ENCODE results near the gene TMEM39B. TPM values are rescaled to one million over a fixed set of nuclear protein-coding genes. Genes with fewer than 3 reads are reported as not detected.

TMEM39B gene
- total RNA-seq, 1 experiment from 2014 or later, result 30.4 TPM

- Histone ChIP-seq H3K27me3 (replicated peaks; ENCODE audit: insufficient read depth, low read depth, low read length, poor library complexity) (no peaks in the 10 kb centered on the region), H3K36me3 (ENCODE audit: insufficient read depth, low read length, poor library complexity, severe bottlenecking) (peaks cover 26% of the 10 kb centered on the region), H3K4me1 (ENCODE audit: insufficient read depth, low read length, poor library complexity, severe bottlenecking) (peaks cover 18% of the 10 kb centered on the region), H3K9me3 (ENCODE audit: low read depth, low read length, poor library complexity, severe bottlenecking) (no peaks in the 10 kb centered on the region), H3K27ac (ENCODE audit: low read depth, low read length, poor library complexity, severe bottlenecking) (peak overlapping the region; percentile 87), H3K4me3 (ENCODE audit: low read depth, low read length, poor library complexity, severe bottlenecking) (peak overlapping the region; percentile 67)
- intact Hi-C loops (cut with micrococcal nuclease; ENCODE audit: unreplicated experiment), result loop anchor here (2.0 kb wide), 1 partner anchor 33 kb away; no protein-coding TSS in a partner anchor
- no peak for TF ChIP-seq EZH2 (IDR thresholded peaks at IDR 0.05; ENCODE audit: borderline replicate concordance, low read depth, low read length, poor library complexity, severe bottlenecking)
- TF ChIP-seq, protein P1, sequence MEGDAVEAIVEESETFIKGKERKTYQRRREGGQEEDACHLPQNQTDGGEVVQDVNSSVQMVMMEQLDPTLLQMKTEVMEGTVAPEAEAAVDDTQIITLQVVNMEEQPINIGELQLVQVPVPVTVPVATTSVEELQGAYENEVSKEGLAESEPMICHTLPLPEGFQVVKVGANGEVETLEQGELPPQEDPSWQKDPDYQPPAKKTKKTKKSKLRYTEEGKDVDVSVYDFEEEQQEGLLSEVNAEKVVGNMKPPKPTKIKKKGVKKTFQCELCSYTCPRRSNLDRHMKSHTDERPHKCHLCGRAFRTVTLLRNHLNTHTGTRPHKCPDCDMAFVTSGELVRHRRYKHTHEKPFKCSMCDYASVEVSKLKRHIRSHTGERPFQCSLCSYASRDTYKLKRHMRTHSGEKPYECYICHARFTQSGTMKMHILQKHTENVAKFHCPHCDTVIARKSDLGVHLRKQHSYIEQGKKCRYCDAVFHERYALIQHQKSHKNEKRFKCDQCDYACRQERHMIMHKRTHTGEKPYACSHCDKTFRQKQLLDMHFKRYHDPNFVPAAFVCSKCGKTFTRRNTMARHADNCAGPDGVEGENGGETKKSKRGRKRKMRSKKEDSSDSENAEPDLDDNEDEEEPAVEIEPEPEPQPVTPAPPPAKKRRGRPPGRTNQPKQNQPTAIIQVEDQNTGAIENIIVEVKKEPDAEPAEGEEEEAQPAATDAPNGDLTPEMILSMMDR (conservative IDR thresholded peaks at IDR 0.05; ENCODE audit: low read depth, low read length), result peak; percentile 58
- ChIA-PET CTCF (interaction anchor here (0.5 to 1.5 kb wide), 12 partner anchors 8 to 447 kb away, joined by 3 to 13 read pairs (median 5); no protein-coding TSS in a partner anchor), POLR2A (ENCODE audit: low non-redundant PET) (interaction anchor here (0.6 to 1.0 kb wide), 7 partner anchors 10 to 407 kb away, joined by 3 to 11 read pairs (median 6); partner anchors contain the start of gene CCDC28B)
- TSS peak; percentile 64 for BruUV-seq (replicated peaks)
- peak; percentile 95 for DNase-seq (ENCODE audit: low spot score)
Measured at GRCh38 chr1:32073299-32074229, 825 bp downstream of the TMEM39B start.

DNA sequence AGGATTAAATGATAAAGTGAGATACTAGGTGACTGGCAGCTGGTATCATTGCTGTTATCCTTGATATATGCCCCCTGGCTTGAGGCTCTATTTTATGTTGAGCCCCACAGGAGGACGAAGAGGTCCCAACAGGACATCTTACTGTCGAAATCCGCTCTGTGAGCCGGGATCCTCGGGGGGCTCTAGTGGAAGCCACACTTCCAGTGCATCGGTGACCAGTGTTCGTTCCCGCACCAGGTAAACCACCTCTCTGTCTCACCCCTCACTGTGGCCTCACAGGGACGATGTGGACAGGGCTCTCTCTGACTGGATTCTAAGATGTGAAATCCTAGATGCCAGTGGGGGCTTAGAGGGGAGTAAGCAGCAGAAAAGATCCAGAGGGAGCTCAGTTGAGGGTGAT lies 2.1 kb downstream of the TMEM39B start:
- Histone ChIP-seq H3K27me3 (replicated peaks; ENCODE audit: insufficient read depth, low read depth, low read length, poor library complexity) (no peaks in the 10 kb centered on the region), H3K27ac (ENCODE audit: low read depth, low read length, poor library complexity, severe bottlenecking) (no peak overlapping the region), H3K4me3 (ENCODE audit: low read depth, low read length, poor library complexity, severe bottlenecking) (no peak overlapping the region), H3K9me3 (ENCODE audit: low read depth, low read length, poor library complexity, severe bottlenecking) (no peaks in the 10 kb centered on the region), H3K36me3 (ENCODE audit: insufficient read depth, low read length, poor library complexity, severe bottlenecking) (peaks cover 34% of the 10 kb centered on the region), H3K4me1 (ENCODE audit: insufficient read depth, low read length, poor library complexity, severe bottlenecking) (peaks cover 10% of the 10 kb centered on the region)
- TF ChIP-seq, protein P1 (conservative IDR thresholded peaks at IDR 0.05; ENCODE audit: low read depth, low read length), result no peak
- no peak for TF ChIP-seq EZH2 (IDR thresholded peaks at IDR 0.05; ENCODE audit: borderline replicate concordance, low read depth, low read length, poor library complexity, severe bottlenecking)
- DNase-seq (ENCODE audit: low spot score), result no peak
- ChIA-PET POLR2A (ENCODE audit: low non-redundant PET) (no interaction called here), CTCF (no interaction called here)
- BruUV-seq (replicated peaks), result no TSS peak
- intact Hi-C loops (cut with micrococcal nuclease; ENCODE audit: unreplicated experiment), result no loop called here

- Histone ChIP-seq H3K27me3 (replicated peaks; ENCODE audit: insufficient read depth, low read depth, low read length, poor library complexity) (no peaks in the 10 kb centered on the region), H3K4me3 (ENCODE audit: low read depth, low read length, poor library complexity, severe bottlenecking) (no peak overlapping the region), H3K27ac (ENCODE audit: low read depth, low read length, poor library complexity, severe bottlenecking) (no peak overlapping the region), H3K9me3 (ENCODE audit: low read depth, low read length, poor library complexity, severe bottlenecking) (no peaks in the 10 kb centered on the region), H3K4me1 (ENCODE audit: insufficient read depth, low read length, poor library complexity, severe bottlenecking) (peaks cover under 1% of the 10 kb centered on the region), H3K36me3 (ENCODE audit: insufficient read depth, low read length, poor library complexity, severe bottlenecking) (peaks cover 38% of the 10 kb centered on the region)
- ChIA-PET CTCF (no interaction called here), POLR2A (ENCODE audit: low non-redundant PET) (no interaction called here)
- no peak for DNase-seq (ENCODE audit: low spot score)
- intact Hi-C loops (cut with micrococcal nuclease; ENCODE audit: unreplicated experiment), result no loop called here
- BruUV-seq (replicated peaks), result no TSS peak
- TF ChIP-seq, protein P1 (conservative IDR thresholded peaks at IDR 0.05; ENCODE audit: low read depth, low read length), result no peak
- no peak for TF ChIP-seq EZH2 (IDR thresholded peaks at IDR 0.05; ENCODE audit: borderline replicate concordance, low read depth, low read length, poor library complexity, severe bottlenecking)
Measured at GRCh38 chr1:32077451-32077850, 4.7 kb downstream of the TMEM39B start.
